Tibial artery (tissue), 4 donors: ENCODE measurements around the gene ATP6V0D1.
A peak's percentile ranks its signal among the peaks of the same experiment; 100 is the strongest.

Source experiments
- DNase-seq, 2 donors: peaks; one replicate each; pipeline ENCODE4 v3.0.0-alpha.2; 2019
- H3K27ac ChIP-seq, 2 donors: fragments of 200-600 bp; sonication (generic) in 1 of 2; 1 replicate in 1 of 2; 2 replicates in 1 of 2; pipeline ENCODE4 v1.5.1; 2018 to 2019; ENCODE audit warnings: mild to moderate bottlenecking in 1 of 2
- H3K27me3 ChIP-seq, 2 donors: fragments of 200-600 bp; sonication (generic) in 1 of 2; one replicate each; pipeline versions ENCODE4 v1.5.1 to v1.6.0; 2016 to 2019
- H3K36me3 ChIP-seq, 3 donors: fragments of 200-600 bp; sonication (generic) in 2 of 3; one replicate each; pipeline ENCODE4 v1.5.1; 2016 to 2019; ENCODE audit warnings: mild to moderate bottlenecking in 2 of 3
- H3K4me1 ChIP-seq, 4 donors: fragments of 200-600 bp; sonication (generic) in 2 of 4; 1 replicate in 3 of 4; 2 replicates in 1 of 4; pipeline ENCODE4 v1.5.1; 2016 to 2019
- H3K4me3 ChIP-seq, 2 donors: fragments of 200-600 bp; sonication (generic) in 1 of 2; 1 replicate in 1 of 2; 2 replicates in 1 of 2; pipeline ENCODE4 v1.5.1; 2018 to 2019; ENCODE audit warnings: mild to moderate bottlenecking in 2 of 2
- H3K9me3 ChIP-seq, 3 donors: fragments of 200-600 bp; sonication (generic) in 1 of 3; one replicate each; pipeline ENCODE4 v1.5.1; 2016 to 2019
- CTCF ChIP-seq, 2 experiments: fragments of 200-600 bp in 1 of 2; fragments of 450-650 bp in 1 of 2; IDR thresholded peaks; one replicate each; pipeline ENCODE4 v1.5.1; 2017 to 2019; ENCODE audit warnings: antibody characterized with exemption in 2 of 2, mild to moderate bottlenecking in 1 of 2, moderate library complexity in 1 of 2
- intact Hi-C: fragments of 100-400 bp; cut with DNase I; formaldehyde crosslinking; loops from one replicate; pipeline ENCODE4 v1.15.0; 2023; ENCODE audit warnings: low total_unique reads

The ATP6V0D1 gene

DNA sequence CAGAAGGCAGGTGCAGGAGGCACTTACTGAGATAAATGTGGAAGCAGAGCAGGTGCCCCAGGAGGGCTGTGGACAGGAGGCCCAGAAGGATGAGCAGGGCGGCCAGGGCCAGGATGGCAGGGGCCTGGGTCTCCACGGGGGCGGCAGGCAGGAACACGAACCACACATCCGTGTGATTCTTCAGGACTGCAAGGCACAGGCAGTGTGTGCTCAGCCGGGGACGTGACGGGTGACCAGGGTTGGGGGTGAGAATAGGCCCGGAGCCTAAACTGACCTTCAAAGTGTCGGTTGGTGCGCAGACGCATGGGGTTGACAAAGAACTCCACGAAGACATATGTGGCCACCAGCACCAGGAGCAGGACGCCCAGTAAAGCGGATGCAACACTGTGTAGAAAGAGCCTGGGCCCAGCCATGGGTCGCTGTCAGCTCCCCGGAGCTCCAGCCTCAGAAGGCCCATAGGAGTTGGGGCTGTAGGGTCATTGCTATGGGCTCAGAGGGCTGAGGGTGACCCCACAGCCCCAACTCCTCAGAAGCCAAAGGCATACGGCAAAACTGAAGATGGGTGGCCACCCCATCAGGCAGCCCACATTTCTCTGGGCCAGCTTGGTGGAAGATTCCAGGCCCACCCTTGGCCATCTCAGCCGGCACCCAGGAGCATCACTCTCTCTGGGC is 82.3 kb downstream of the ATP6V0D1 start:
- H3K27me3 ChIP-seq, result peaks cover 0 to 58% of the 10 kb centered on the region in 2 donors
- H3K9me3 ChIP-seq, result no peaks in the 10 kb centered on the region
- H3K36me3 ChIP-seq, result peaks cover 0 to 11% (median 0%) of the 10 kb centered on the region in 3 donors
- H3K27ac ChIP-seq, result no peak overlapping the region
- peaks cover 0 to 54% (median 30%) of the 10 kb centered on the region in 4 donors for H3K4me1 ChIP-seq
- no peak overlapping the region for H3K4me3 ChIP-seq
- no peak for TF ChIP-seq CTCF (IDR thresholded peaks at IDR 0.05)
- DNase-seq, result no peak
- intact Hi-C loops, result no loop called here

DNA sequence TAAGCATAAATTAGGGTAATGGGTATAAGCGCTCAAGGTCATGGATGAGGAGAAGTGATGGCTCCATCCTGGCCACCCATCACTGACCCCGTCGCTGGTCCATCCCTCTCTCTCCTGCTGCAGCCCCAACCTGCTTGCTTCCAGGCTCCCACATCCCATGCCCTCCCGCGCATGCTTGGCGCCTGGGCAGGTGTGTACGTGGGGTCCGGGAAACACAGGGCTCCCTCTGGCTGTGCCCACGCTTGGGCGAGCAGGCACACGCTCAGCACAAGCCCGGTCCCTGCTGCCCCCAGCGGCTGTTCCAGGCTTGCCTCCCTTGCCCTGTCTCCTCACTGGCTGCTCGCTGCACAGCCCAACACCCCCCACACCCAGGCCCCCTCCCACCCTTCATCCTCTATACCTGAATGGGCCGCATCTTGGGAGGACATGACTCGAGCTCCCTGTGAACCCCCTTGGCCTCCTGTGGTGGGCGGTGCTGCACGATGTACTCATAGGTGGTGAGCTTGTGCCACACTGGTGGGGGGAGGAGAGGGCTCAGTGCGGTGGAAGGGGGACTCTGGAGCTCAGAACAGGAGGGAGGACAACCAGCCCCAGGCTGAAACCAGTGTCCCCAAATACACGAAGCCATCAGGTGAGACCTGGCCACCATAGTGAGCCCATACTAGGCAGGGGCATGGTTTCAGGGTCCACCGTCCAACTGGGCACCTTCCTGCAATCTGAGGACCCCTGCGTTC is 83.0 kb downstream of the ATP6V0D1 start:
- intact Hi-C loops, result no loop called here
- peaks cover 0 to 11% (median 0%) of the 10 kb centered on the region in 3 donors for H3K36me3 ChIP-seq
- no peak overlapping the region for H3K27ac ChIP-seq
- H3K4me3 ChIP-seq, result no peak overlapping the region
- DNase-seq, result no peak
- H3K9me3 ChIP-seq, result no peaks in the 10 kb centered on the region
- H3K27me3 ChIP-seq, result peaks cover 0 to 65% of the 10 kb centered on the region in 2 donors
- H3K4me1 ChIP-seq, result peaks cover 0 to 61% (median 37%) of the 10 kb centered on the region in 4 donors
- no peak for TF ChIP-seq CTCF (IDR thresholded peaks at IDR 0.05)

GRCh38 chr16:67397036-67397801 is 83.7 kb downstream of the ATP6V0D1 start:
- Histone ChIP-seq H3K4me3 (no peak overlapping the region), H3K27me3 (peaks cover 0 to 72% of the 10 kb centered on the region in 2 donors), H3K4me1 (peaks cover 0 to 69% (median 41%) of the 10 kb centered on the region in 4 donors), H3K27ac (peak overlapping the region; percentile 30 to 46), H3K36me3 (peaks cover 0 to 11% (median 0%) of the 10 kb centered on the region in 3 donors), H3K9me3 (no peaks in the 10 kb centered on the region)
- intact Hi-C loops, result no loop called here
- TF ChIP-seq CTCF (IDR thresholded peaks at IDR 0.05), result no peak
- no peak for DNase-seq

- intact Hi-C loops, result no loop called here
- peak; percentile 73 to 76 for DNase-seq
- Histone ChIP-seq H3K4me3 (no peak overlapping the region), H3K9me3 (no peaks in the 10 kb centered on the region), H3K4me1 (peaks cover 0 to 71% (median 41%) of the 10 kb centered on the region in 4 donors), H3K36me3 (peaks cover 0 to 10% (median 0%) of the 10 kb centered on the region in 3 donors), H3K27me3 (peaks cover 0 to 80% of the 10 kb centered on the region in 2 donors), H3K27ac (peak overlapping the region; percentile 30 to 46)
- TF ChIP-seq CTCF (IDR thresholded peaks at IDR 0.05), result no peak
Observed at GRCh38 chr16:67396159-67397035, 84.6 kb downstream of the ATP6V0D1 start.
